Measurements from ENCODE around the gene RPTOR.

Gene RPTOR

DNA sequence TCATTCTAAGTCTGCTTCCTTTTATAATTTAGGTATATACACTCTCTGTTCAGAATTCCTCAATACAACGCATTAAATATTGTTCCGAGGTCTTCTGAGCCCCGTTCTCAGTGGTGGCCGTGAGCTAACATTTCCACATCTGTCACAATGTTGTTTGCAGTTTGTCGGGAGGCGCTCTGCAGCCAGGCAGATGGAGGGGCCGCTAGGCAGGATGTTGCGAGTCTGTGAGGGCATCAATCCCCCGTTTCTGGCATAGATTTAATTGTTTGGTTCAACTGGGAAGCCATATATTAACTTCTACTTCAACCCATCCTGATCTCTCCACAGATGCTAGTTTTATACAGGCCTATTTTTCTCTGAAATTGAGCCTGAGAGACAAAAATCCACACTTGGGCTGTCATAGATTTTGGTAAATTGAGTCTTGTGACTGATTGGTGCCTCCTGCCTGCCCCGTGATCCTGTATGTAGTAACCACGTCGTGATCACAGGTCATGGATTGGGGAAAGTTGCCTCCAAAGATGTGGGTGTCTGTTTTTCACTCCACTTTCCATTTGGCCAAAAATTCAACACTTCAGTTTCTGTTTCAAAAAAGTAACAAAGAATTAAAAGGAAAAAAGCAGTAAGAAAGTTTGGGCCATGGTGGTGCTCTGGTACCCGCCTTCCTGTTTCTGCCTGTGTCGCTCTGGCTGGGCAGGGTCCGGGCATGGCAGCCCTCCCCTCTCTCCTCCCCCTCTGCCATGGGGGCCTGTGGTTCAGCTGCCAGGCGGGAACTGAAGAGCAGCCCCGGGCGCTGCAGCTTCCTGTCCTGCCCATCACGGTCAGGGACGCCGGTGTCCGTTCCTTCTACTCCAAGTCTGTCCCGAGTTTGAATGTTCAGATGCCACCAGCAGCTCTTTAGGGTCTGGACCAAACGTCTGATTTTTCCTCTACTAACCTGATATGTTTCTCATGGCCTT lies 41.5 kb downstream of the RPTOR start:
- H3K79me2 ChIP-seq (ENCODE audit: low read length) = peaks cover 73% of the 10 kb centered on the region
- no peaks in the 10 kb centered on the region for H3K4me1 ChIP-seq (ENCODE audit: low read length)
- TF ChIP-seq, protein P1, sequence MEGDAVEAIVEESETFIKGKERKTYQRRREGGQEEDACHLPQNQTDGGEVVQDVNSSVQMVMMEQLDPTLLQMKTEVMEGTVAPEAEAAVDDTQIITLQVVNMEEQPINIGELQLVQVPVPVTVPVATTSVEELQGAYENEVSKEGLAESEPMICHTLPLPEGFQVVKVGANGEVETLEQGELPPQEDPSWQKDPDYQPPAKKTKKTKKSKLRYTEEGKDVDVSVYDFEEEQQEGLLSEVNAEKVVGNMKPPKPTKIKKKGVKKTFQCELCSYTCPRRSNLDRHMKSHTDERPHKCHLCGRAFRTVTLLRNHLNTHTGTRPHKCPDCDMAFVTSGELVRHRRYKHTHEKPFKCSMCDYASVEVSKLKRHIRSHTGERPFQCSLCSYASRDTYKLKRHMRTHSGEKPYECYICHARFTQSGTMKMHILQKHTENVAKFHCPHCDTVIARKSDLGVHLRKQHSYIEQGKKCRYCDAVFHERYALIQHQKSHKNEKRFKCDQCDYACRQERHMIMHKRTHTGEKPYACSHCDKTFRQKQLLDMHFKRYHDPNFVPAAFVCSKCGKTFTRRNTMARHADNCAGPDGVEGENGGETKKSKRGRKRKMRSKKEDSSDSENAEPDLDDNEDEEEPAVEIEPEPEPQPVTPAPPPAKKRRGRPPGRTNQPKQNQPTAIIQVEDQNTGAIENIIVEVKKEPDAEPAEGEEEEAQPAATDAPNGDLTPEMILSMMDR (IDR thresholded peaks at IDR 0.05; ENCODE audit: low read depth, low read length) = no peak
- TF ChIP-seq EZH2phosphoT487 (IDR thresholded peaks at IDR 0.05; ENCODE audit: low read depth) = no peak
- H3K9me3 ChIP-seq (ENCODE audit: insufficient read depth, low read length) = no peaks in the 10 kb centered on the region
- peaks cover 32% of the 10 kb centered on the region for H4K20me1 ChIP-seq (ENCODE audit: insufficient read depth, low read length)
- no peak overlapping the region for H3K27ac ChIP-seq (ENCODE audit: low read length)
- no peaks in the 10 kb centered on the region for H3K27me3 ChIP-seq (ENCODE audit: low read depth, low read length)
- H3K4me2 ChIP-seq (ENCODE audit: low read length) = no peak overlapping the region
- no peaks in the 10 kb centered on the region for H3K36me3 ChIP-seq (replicated peaks; ENCODE audit: low read depth, low read length)
- no peak overlapping the region for H2AFZ ChIP-seq (ENCODE audit: low read depth, low read length)
- H3K9ac ChIP-seq (ENCODE audit: low read length) = no peak overlapping the region
- H3K4me3 ChIP-seq (ENCODE audit: low read length) = no peak overlapping the region

DNA sequence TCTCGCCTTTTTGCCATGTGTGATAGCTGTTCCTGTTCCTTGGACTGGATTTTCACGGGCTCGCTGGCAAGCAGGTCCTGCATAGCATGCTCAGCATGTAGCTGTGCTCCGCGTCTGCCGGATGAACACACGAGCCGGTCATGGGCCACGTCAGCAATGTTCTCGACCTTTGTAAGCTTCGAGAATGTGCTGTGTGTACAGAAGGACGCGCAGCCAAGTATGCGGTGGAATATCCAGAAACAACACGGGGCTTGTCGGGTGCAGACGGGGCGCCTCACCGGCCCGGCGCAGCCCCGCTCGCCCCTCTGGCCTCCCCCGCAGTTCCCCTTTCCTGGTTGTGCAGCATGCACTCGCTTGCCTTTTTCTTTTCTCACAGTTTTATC lies 42.2 kb downstream of the RPTOR start:
- Histone ChIP-seq H4K20me1 (ENCODE audit: insufficient read depth, low read length) (peaks cover 37% of the 10 kb centered on the region), H2AFZ (ENCODE audit: low read depth, low read length) (no peak overlapping the region), H3K9ac (ENCODE audit: low read length) (no peak overlapping the region)

DNA sequence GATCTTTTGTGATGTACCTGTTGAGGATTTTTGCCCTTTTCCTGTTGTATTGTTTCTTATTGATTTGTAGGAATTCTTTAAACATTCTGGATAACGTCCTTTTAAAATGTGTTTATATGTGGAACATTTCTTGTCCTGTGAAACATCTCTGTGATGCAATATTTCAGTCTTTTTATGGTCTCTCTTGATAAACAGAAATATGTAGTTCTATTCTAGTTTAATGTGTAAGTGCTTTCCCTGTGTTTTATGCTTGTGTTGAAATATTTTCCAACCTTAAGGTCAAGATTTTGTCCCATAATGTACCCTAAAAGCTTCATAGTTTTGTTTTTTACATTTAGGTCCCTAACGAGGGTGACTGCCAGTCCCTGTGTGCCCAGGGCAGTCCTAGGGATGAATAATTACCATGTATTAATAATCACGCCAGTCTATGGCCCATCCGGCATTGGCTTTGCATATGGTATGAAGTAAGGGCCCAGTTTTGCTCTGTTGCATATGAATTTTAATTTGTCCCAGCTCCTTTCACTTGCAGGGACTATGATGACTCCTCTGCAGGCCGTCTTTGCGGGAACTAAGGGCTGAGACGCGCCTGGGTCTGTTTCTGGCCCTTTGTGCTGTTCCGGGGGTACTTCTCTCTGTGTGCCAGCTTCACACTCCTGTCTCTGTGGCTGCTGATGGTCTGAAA lies 44.2 kb downstream of the RPTOR start:
- Histone ChIP-seq H3K27me3 (ENCODE audit: low read depth, low read length) (no peaks in the 10 kb centered on the region), H3K36me3 (replicated peaks; ENCODE audit: low read depth, low read length) (no peaks in the 10 kb centered on the region), H2AFZ (ENCODE audit: low read depth, low read length) (no peak overlapping the region), H3K4me3 (ENCODE audit: low read length) (no peak overlapping the region), H3K27ac (ENCODE audit: low read length) (no peak overlapping the region), H3K4me1 (ENCODE audit: low read length) (no peaks in the 10 kb centered on the region), H3K9ac (ENCODE audit: low read length) (no peak overlapping the region), H4K20me1 (ENCODE audit: insufficient read depth, low read length) (peaks cover 46% of the 10 kb centered on the region), H3K9me3 (ENCODE audit: insufficient read depth, low read length) (no peaks in the 10 kb centered on the region), H3K79me2 (ENCODE audit: low read length) (peaks cover 84% of the 10 kb centered on the region), H3K4me2 (ENCODE audit: low read length) (no peak overlapping the region)
- no peak for TF ChIP-seq EZH2phosphoT487 (IDR thresholded peaks at IDR 0.05; ENCODE audit: low read depth)
- TF ChIP-seq, protein P1 (IDR thresholded peaks at IDR 0.05; ENCODE audit: low read depth, low read length) = no peak

More for the DNA sequence above, 42.2 kb downstream of the RPTOR start:
- Histone ChIP-seq H3K4me1 (ENCODE audit: low read length) (no peaks in the 10 kb centered on the region), H3K27me3 (ENCODE audit: low read depth, low read length) (no peaks in the 10 kb centered on the region), H3K4me2 (ENCODE audit: low read length) (no peak overlapping the region), H3K79me2 (ENCODE audit: low read length) (peaks cover 77% of the 10 kb centered on the region), H3K36me3 (replicated peaks; ENCODE audit: low read depth, low read length) (no peaks in the 10 kb centered on the region), H3K4me3 (ENCODE audit: low read length) (no peak overlapping the region), H3K9me3 (ENCODE audit: insufficient read depth, low read length) (no peaks in the 10 kb centered on the region), H3K27ac (ENCODE audit: low read length) (no peak overlapping the region)
- TF ChIP-seq, protein P1 (IDR thresholded peaks at IDR 0.05; ENCODE audit: low read depth, low read length) = no peak
- TF ChIP-seq EZH2phosphoT487 (IDR thresholded peaks at IDR 0.05; ENCODE audit: low read depth) = no peak

DNA sequence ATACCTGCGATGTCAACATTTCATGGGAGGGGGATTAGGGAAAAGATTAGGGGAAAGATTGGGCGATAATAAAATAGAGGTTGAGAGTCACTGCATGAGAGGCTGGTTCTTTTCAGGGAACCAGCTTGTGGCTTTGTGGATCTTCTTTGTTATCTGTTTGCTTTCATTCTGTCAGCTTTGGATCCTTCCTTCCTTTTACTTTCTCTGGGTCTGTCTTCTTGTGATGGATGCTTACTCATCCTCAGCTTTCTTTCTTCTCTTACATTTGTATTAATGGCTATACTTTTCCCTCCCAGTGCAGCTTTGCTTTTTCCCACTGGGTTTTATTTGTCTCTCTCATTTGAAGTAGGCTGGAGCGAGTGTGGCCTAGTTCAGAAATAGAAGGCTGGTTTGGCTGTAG lies 47.1 kb downstream of the RPTOR start:
- no peak overlapping the region for H3K4me3 ChIP-seq (ENCODE audit: low read length)
- H3K36me3 ChIP-seq (replicated peaks; ENCODE audit: low read depth, low read length) = no peaks in the 10 kb centered on the region
- no peak overlapping the region for H2AFZ ChIP-seq (ENCODE audit: low read depth, low read length)
- H3K79me2 ChIP-seq (ENCODE audit: low read length) = peaks cover 92% of the 10 kb centered on the region
- no peaks in the 10 kb centered on the region for H3K9me3 ChIP-seq (ENCODE audit: insufficient read depth, low read length)
- H3K4me1 ChIP-seq (ENCODE audit: low read length) = no peaks in the 10 kb centered on the region
- no peak overlapping the region for H3K4me2 ChIP-seq (ENCODE audit: low read length)
- H3K27me3 ChIP-seq (ENCODE audit: low read depth, low read length) = no peaks in the 10 kb centered on the region
- peaks cover 54% of the 10 kb centered on the region for H4K20me1 ChIP-seq (ENCODE audit: insufficient read depth, low read length)
- no peak overlapping the region for H3K9ac ChIP-seq (ENCODE audit: low read length)
- TF ChIP-seq EZH2phosphoT487 (IDR thresholded peaks at IDR 0.05; ENCODE audit: low read depth) = no peak
- TF ChIP-seq, protein P1 (IDR thresholded peaks at IDR 0.05; ENCODE audit: low read depth, low read length) = no peak
- H3K27ac ChIP-seq (ENCODE audit: low read length) = no peak overlapping the region
